GM23338 (cell line): ENCODE data around the gene DCLK2. TPM values are rescaled to one million over a fixed set of nuclear protein-coding genes. Genes with fewer than 3 reads are reported as not detected.

Experiments used
- ATAC-seq: fragments of 200-7000 bp; cut with Tn5 transposase; 3 replicates; pipeline ENCODE4 v1.9.1; 2020
- DNase-seq: peaks from one replicate; pipeline ENCODE4 v3.0.0-alpha.2; 2015; ENCODE audit warnings: low spot score
- H2AFZ ChIP-seq: fragments of 200-600 bp; sonication (generic); 2 replicates; pipeline ENCODE4 v1.8.0; 2016; ENCODE audit warnings: antibody characterized with exemption, mild to moderate bottlenecking, moderate library complexity
- H3F3A ChIP-seq: fragments of 200-600 bp; sonication (generic); replicated peaks from 2 replicates; pipeline ENCODE4 v1.8.0; 2017; ENCODE audit warnings: antibody characterized with exemption, mixed run types, low read depth
- H3K27ac ChIP-seq: fragments of 200-600 bp; sonication (generic); 2 replicates; pipeline ENCODE4 v1.6.1; 2016; ENCODE audit warnings: low read depth
- H3K27me3 ChIP-seq: fragments of 200-600 bp; sonication (generic); 2 replicates; pipeline ENCODE4 v1.8.0; 2016; ENCODE audit warnings: mild to moderate bottlenecking, mixed run types, moderate library complexity; ENCODE audit not compliant: insufficient read depth
- H3K36me3 ChIP-seq: fragments of 200-600 bp; sonication (generic); 2 replicates; pipeline ENCODE4 v1.8.0; 2016; ENCODE audit warnings: mild to moderate bottlenecking; ENCODE audit not compliant: insufficient read depth
- H3K4me1 ChIP-seq: fragments of 200-600 bp; sonication (generic); 2 replicates; pipeline ENCODE4 v1.8.0; 2016; ENCODE audit warnings: mild to moderate bottlenecking, moderate library complexity; ENCODE audit not compliant: insufficient read depth
- H3K4me2 ChIP-seq: fragments of 200-600 bp; sonication (generic); 2 replicates; pipeline ENCODE4 v1.7.1; 2017; ENCODE audit warnings: mixed run types
- H3K4me3 ChIP-seq: fragments of 200-600 bp; sonication (generic); 2 replicates; pipeline ENCODE4 v1.6.1; 2016; ENCODE audit warnings: mixed run types
- H3K79me2 ChIP-seq: fragments of 200-600 bp; sonication (generic); replicated peaks from 2 replicates; pipeline ENCODE4 v1.8.0; 2017; ENCODE audit warnings: mild to moderate bottlenecking; ENCODE audit not compliant: insufficient read depth
- H3K9me2 ChIP-seq: fragments of 200-600 bp; sonication (generic); 2 replicates; pipeline ENCODE4 v1.8.0; 2017; ENCODE audit not compliant: insufficient read depth
- H4K20me1 ChIP-seq: fragments of 200-600 bp; sonication (generic); replicated peaks from 2 replicates; pipeline ENCODE4 v1.8.0; 2017; ENCODE audit warnings: mild to moderate bottlenecking; ENCODE audit not compliant: insufficient read depth
- H3K27ac Mint-ChIP-seq: 2 replicates; pipeline ENCODE4 v1.8.0; 2020; ENCODE audit warnings: inconsistent platforms, mild to moderate bottlenecking, moderate library complexity, mixed read lengths
- H3K27me3 Mint-ChIP-seq: 3 replicates; pipeline ENCODE4 v1.8.0; 2022; ENCODE audit warnings: low read depth, mild to moderate bottlenecking, moderate library complexity, mixed read lengths, inconsistent platforms; ENCODE audit not compliant: insufficient read depth, poor library complexity
- H3K36me3 Mint-ChIP-seq: 3 replicates; pipeline ENCODE4 v1.8.0; 2021; ENCODE audit warnings: low read depth, mild to moderate bottlenecking, inconsistent platforms, moderate library complexity, mixed read lengths
- H3K4me1 Mint-ChIP-seq: 3 replicates; pipeline ENCODE4 v1.8.0; 2020; ENCODE audit warnings: mild to moderate bottlenecking, inconsistent platforms, mixed read lengths
- H3K4me3 Mint-ChIP-seq: 3 replicates; pipeline ENCODE4 v1.8.0; 2021; ENCODE audit warnings: moderate library complexity, mild to moderate bottlenecking, inconsistent platforms, mixed read lengths
- H3K9me3 Mint-ChIP-seq: 3 replicates; pipeline ENCODE4 v1.8.0; 2020; ENCODE audit warnings: moderate library complexity, mild to moderate bottlenecking, inconsistent platforms, mixed read lengths
- CREB1 ChIP-seq: fragments of 250-450 bp; sonication (Bioruptor Pico); IDR thresholded peaks from 2 replicates; pipeline ENCODE4 v1.5.0; 2020; ENCODE audit warnings: low read depth, mild to moderate bottlenecking, moderate library complexity
- CTCF ChIP-seq, 2 experiments: fragments of 200-600 bp in 1 of 2; sonication (generic) in 1 of 2; conservative IDR thresholded peaks; 2 replicates each; pipeline versions ENCODE4 v1.5.1 to v1.6.1; 2016 to 2017; ENCODE audit warnings: antibody characterized with exemption in 2 of 2, low read depth in 2 of 2, mild to moderate bottlenecking in 2 of 2, moderate library complexity in 1 of 2
- ETS1 ChIP-seq: IDR thresholded peaks from 2 replicates; pipeline ENCODE4 v1.6.1; 2016; ENCODE audit warnings: antibody characterized with exemption
- EZH2 ChIP-seq: fragments of 200-600 bp; sonication (generic); IDR thresholded peaks from one replicate; pipeline ENCODE4 v1.8.0; 2017; ENCODE audit warnings: antibody characterized with exemption, mild to moderate bottlenecking, low read depth; ENCODE audit not compliant: unreplicated experiment
- EZH2phosphoT487 ChIP-seq: fragments of 200-600 bp; sonication (generic); IDR thresholded peaks from one replicate; pipeline ENCODE4 v1.8.1; 2018; ENCODE audit warnings: antibody characterized with exemption; ENCODE audit not compliant: unreplicated experiment
- JUNB ChIP-seq: IDR thresholded peaks from one replicate; pipeline ENCODE4 v1.6.1; 2016; ENCODE audit warnings: antibody characterized with exemption; ENCODE audit not compliant: unreplicated experiment
- POLR2AphosphoS5 ChIP-seq: IDR thresholded peaks from 2 replicates; pipeline ENCODE4 v1.6.1; 2016; ENCODE audit warnings: antibody characterized with exemption, low read depth
- STAT1 ChIP-seq: IDR thresholded peaks from one replicate; pipeline ENCODE4 v1.6.1; 2016; ENCODE audit warnings: antibody characterized with exemption; ENCODE audit not compliant: unreplicated experiment
- ZNF114 ChIP-seq: fragments of 250-450 bp; sonication (Bioruptor Pico); IDR thresholded peaks from 2 replicates; pipeline ENCODE4 v1.5.0; 2020; ENCODE audit warnings: mild to moderate bottlenecking, moderate library complexity
- ZNF331 ChIP-seq: fragments of 250-450 bp; sonication (Bioruptor Pico); IDR thresholded peaks from 2 replicates; pipeline ENCODE4 v1.5.0; 2020; ENCODE audit warnings: low read depth, mild to moderate bottlenecking, moderate library complexity
- polyA plus RNA-seq: library from polyadenylated mRNA; unstranded; fragments of >200 nt; fragmentation: Nextera tagmentation; extraction: Ambion mirVana; gene quantifications from 2 replicates; pipeline ENCODE4 v1.2.1, GENCODE V29; 2016
- total RNA-seq: library from RNA; depleted of rRNA; stranded (reverse); fragments of >200 nt; shearing (Covaris generic); gene quantifications from 2 replicates; pipeline ENCODE4 v1.2.3, GENCODE V29; 2014
- TF ChIP-seq, protein P1 (sequence below): IDR thresholded peaks from one replicate; pipeline ENCODE4 v1.6.1; 2018; ENCODE audit warnings: antibody characterized with exemption; ENCODE audit not compliant: unreplicated experiment

DCLK2 gene
- total and polyA plus RNA-seq, 2 experiments from 2014 or later = 0.49 TPM; not detected in 1

DNA sequence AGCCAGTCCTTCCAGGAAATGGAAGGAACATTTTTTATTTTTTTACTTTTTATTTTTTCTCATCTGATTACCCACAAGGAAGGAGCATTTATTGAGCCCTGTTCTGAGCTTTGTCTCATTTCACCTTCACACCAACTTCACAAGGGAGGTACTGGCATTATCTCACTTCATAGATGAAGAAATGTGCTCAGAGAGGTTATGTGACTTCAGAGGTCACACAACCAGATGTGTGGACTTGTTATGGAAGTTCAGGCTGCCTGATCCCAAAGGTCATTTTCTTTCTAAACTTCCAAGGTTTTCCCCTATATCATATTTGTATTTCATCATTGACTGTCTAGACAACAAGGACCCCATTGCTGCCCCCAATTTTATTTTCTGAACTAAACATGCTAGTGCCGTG lies 160.3 kb downstream of the DCLK2 start (continued):
- no peak for TF ChIP-seq CTCF (conservative IDR thresholded peaks at IDR 0.05; ENCODE audit: low read depth in 2 of 2)
- no peak for TF ChIP-seq JUNB
- TF ChIP-seq POLR2AphosphoS5 = no peak
- TF ChIP-seq ETS1 = no peak
- TF ChIP-seq EZH2 = no peak
- TF ChIP-seq ZNF331 (CRISPR knock-in tag) = no peak
- TF ChIP-seq, protein P1, sequence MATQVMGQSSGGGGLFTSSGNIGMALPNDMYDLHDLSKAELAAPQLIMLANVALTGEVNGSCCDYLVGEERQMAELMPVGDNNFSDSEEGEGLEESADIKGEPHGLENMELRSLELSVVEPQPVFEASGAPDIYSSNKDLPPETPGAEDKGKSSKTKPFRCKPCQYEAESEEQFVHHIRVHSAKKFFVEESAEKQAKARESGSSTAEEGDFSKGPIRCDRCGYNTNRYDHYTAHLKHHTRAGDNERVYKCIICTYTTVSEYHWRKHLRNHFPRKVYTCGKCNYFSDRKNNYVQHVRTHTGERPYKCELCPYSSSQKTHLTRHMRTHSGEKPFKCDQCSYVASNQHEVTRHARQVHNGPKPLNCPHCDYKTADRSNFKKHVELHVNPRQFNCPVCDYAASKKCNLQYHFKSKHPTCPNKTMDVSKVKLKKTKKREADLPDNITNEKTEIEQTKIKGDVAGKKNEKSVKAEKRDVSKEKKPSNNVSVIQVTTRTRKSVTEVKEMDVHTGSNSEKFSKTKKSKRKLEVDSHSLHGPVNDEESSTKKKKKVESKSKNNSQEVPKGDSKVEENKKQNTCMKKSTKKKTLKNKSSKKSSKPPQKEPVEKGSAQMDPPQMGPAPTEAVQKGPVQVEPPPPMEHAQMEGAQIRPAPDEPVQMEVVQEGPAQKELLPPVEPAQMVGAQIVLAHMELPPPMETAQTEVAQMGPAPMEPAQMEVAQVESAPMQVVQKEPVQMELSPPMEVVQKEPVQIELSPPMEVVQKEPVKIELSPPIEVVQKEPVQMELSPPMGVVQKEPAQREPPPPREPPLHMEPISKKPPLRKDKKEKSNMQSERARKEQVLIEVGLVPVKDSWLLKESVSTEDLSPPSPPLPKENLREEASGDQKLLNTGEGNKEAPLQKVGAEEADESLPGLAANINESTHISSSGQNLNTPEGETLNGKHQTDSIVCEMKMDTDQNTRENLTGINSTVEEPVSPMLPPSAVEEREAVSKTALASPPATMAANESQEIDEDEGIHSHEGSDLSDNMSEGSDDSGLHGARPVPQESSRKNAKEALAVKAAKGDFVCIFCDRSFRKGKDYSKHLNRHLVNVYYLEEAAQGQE = no peak
- no peak for TF ChIP-seq CREB1

- H3K27me3 ChIP-seq = no peaks in the 10 kb centered on the region
- no peak overlapping the region for H2AFZ ChIP-seq
- H3K27ac ChIP-seq = no peak overlapping the region
- no peaks in the 10 kb centered on the region for H3F3A ChIP-seq
- Mint-ChIP-seq H3K36me3 (no peaks in the 10 kb centered on the region), H3K9me3 (no peaks in the 10 kb centered on the region), H3K4me1 (peaks cover 25% of the 10 kb centered on the region), H3K27ac (no peak overlapping the region), H3K27me3 (peaks cover 2% of the 10 kb centered on the region), H3K4me3 (no peak overlapping the region)
- H4K20me1 ChIP-seq = no peaks in the 10 kb centered on the region
- no peaks in the 10 kb centered on the region for H3K9me2 ChIP-seq
- H3K4me2 ChIP-seq = no peak overlapping the region
- no peak for ATAC-seq
- H3K36me3 ChIP-seq = no peaks in the 10 kb centered on the region
- no peaks in the 10 kb centered on the region for H3K79me2 ChIP-seq
- H3K4me1 ChIP-seq = peaks cover 20% of the 10 kb centered on the region
- no peak for DNase-seq
- H3K4me3 ChIP-seq = no peak overlapping the region
- TF ChIP-seq, protein P1 = no peak
- TF ChIP-seq CTCF (conservative IDR thresholded peaks at IDR 0.05; ENCODE audit: low read depth in 2 of 2) (no peak), EZH2 (no peak), ETS1 (no peak), EZH2phosphoT487 (no peak), JUNB (no peak), ZNF114 (no peak), STAT1 (no peak)
Observed at GRCh38 chr4:150240011-150240410, 161.8 kb downstream of the DCLK2 start.
